AG04449 (cell line): ENCODE data around the gene IL37.
"Not testable (repeated sequence)": the region's sequence is repeated elsewhere in the genome, so short reads cannot be mapped to it uniquely, and the experiment has no call there.

ENCODE experiments used
- CTCF ChIA-PET: fragments of 350-600 bp; formaldehyde crosslinking; extraction: SDS; loops from one replicate; lab custom pipeline; 2021; ENCODE audit warnings: antibody characterized with exemption; lab: Yijun Ruan, JAX
- POLR2A ChIA-PET: fragments of 400-600, 350-600 bp; formaldehyde crosslinking; extraction: SDS; loops from one replicate; lab custom pipeline; 2020; ENCODE audit warnings: antibody characterized with exemption, inconsistent platforms; lab: Yijun Ruan, JAX
- DNase-seq: peaks from one replicate; pipeline ENCODE4 v3.0.0-alpha.2; 2010; ENCODE audit warnings: low read depth, low spot score
- H3K4me3 ChIP-seq: 2 replicates; pipeline ENCODE4 v1.5.1; 2011; ENCODE audit warnings: low read depth, mild to moderate bottlenecking, control low read depth, low read length
- CTCF ChIP-seq: IDR thresholded peaks from one replicate; pipeline ENCODE4 v1.5.1; 2011; ENCODE audit warnings: mild to moderate bottlenecking, moderate library complexity, low read length, control low read depth, inconsistent platforms; ENCODE audit not compliant: insufficient read depth; ENCODE audit errors: missing control alignments

Gene IL37

GRCh38 chr2:112897624-112897978 is 13.4 kb upstream of the IL37 start:
- POLR2A ChIA-PET, result no interaction called here
- CTCF ChIA-PET, result no interaction called here

GRCh38 chr2:112901431-112902065 is 9.4 kb upstream of the IL37 start:
- DNase-seq, H3K4me3 ChIP-seq, POLR2A ChIA-PET: not testable (repeated sequence)
- CTCF ChIA-PET, result interaction anchor here (0.7 to 1.8 kb wide), 5 partner anchors 16 to 152 kb away, joined by 3 to 7 read pairs (median 3); no protein-coding TSS in a partner anchor

More at GRCh38 chr2:112897624-112897978, 13.4 kb upstream of the IL37 start:
- no peak for DNase-seq
- no peak overlapping the region for H3K4me3 ChIP-seq
- no peak for TF ChIP-seq CTCF

GRCh38 chr2:112902816-112903215 is 8.1 kb upstream of the IL37 start:
- CTCF ChIA-PET, result interaction anchor here (0.8 to 2.9 kb wide), 5 partner anchors 18 to 153 kb away, joined by 3 to 20 read pairs (median 3); no protein-coding TSS in a partner anchor

GRCh38 chr2:112904883-112905282 is 6.1 kb upstream of the IL37 start:
- no peak for TF ChIP-seq CTCF
- no peak for DNase-seq
- ChIA-PET CTCF (interaction anchor here (1.5 to 2.9 kb wide), 3 partner anchors 19 to 155 kb away, joined by 7 to 20 read pairs (median 11); no protein-coding TSS in a partner anchor), POLR2A (no interaction called here)
- H3K4me3 ChIP-seq, result no peak overlapping the region

More at GRCh38 chr2:112902816-112903215, 8.1 kb upstream of the IL37 start:
- no peak for DNase-seq
- no peak overlapping the region for H3K4me3 ChIP-seq
- TF ChIP-seq CTCF, result no peak
- POLR2A ChIA-PET, result no interaction called here

- ChIA-PET CTCF (no interaction called here), POLR2A (no interaction called here)
- DNase-seq, result no peak
- no peak for TF ChIP-seq CTCF
- no peak overlapping the region for H3K4me3 ChIP-seq
Measured at GRCh38 chr2:112906276-112906675, 4.7 kb upstream of the IL37 start.

- CTCF ChIA-PET, result interaction anchor here (0.8 kb wide), 1 partner anchor 34 kb away, joined by 3 read pairs; no protein-coding TSS in a partner anchor
- no peak for TF ChIP-seq CTCF
Measured at GRCh38 chr2:112907001-112907949, 3.7 kb upstream of the IL37 start.

GRCh38 chr2:112908559-112908958 is 2.4 kb upstream of the IL37 start:
- H3K4me3 ChIP-seq, POLR2A ChIA-PET, DNase-seq: not testable (repeated sequence)
- CTCF ChIA-PET, result interaction anchor here (1.0 kb wide), 1 partner anchor 8 kb away, joined by 3 read pairs; no protein-coding TSS in a partner anchor

More at GRCh38 chr2:112907001-112907949, 3.7 kb upstream of the IL37 start:
- DNase-seq, result no peak
- H3K4me3 ChIP-seq, result no peak overlapping the region
- POLR2A ChIA-PET, result no interaction called here
